Bone marrow (tissue), 2 donors: Measurements from ENCODE around the gene HMCN1.
"Not testable (repeated sequence)": the region's sequence is repeated elsewhere in the genome, so short reads cannot be mapped to it uniquely, and the experiment has no call there.

Experiments
- DNase-seq, 2 donors: peaks; one replicate each; lab custom pipeline; 2025; lab: John Stamatoyannopoulos, UW

HMCN1 gene

GRCh38 chr1:185741551-185741950 is 7.4 kb downstream of the HMCN1 start:
- DNase-seq = no peak

DNA sequence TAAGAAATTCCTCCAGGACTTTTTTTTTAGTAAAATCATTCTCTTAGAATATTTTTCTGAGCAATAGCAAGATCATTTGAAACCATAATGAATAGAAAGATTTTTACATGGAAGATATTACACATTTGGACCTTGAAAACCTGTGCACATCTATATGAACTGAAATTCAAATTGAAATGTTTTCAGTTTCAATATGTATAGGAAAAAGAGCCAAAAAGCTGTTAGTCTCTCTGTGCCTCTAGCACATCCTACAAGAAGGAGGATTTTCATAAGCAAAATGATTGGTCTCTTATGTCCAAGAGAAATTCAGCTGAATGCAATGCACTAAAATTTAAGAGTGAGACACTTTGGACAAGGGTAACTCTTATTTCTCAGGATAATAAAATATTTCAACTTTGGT is 8.2 kb downstream of the HMCN1 start:
- DNase-seq = no peak

- no peak for DNase-seq
Observed at GRCh38 chr1:185745165-185745564, 11.0 kb downstream of the HMCN1 start.

DNA sequence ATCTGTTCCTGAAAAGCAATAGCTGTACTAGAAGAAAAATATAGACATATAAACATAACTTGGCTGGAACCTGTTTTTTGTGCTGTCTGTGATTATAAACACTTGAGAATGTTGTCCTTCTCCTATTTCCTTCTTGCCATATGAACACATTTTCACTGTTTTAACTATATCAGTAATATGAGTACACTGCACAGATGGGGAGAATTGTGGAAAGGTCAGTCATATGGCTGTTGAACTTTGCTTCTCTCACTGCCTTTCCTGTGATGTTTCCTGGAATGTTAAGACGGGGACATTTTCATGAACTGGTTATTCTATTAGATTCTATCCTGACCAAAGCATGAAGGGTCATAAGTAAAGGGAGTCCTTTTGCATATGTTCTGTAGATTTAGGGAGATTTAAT is 24.9 kb downstream of the HMCN1 start:
- DNase-seq = no peak

- no peak for DNase-seq
Observed at GRCh38 chr1:185761841-185762240, 27.6 kb downstream of the HMCN1 start.

DNA sequence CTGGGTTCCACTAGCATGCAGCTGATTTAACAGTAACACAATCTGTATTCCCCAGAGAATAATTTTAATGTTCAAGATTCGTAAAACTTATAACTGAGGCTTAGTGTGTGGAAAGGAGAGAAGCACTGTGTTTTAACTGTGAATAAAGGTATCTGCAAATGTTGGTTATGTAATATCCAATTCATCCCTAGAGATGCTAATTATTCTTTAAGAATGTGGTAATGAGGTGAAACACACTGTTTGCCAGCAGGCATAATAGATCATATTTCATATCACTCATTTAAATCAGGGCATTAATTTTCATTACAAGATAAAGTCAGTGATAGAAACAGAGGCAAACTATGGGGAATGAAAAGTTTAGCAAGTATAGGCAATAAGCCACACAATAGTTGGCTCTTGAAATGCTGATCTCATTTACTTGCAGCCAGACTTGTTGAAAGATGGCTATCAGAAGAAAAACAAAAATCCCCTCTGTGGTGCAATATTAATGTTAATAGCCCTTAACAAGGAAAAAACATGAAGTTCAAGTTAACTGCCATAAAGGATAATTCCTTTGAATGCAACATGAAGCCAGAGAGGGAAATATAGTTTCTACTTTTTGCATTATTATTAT is 33.4 kb downstream of the HMCN1 start:
- DNase-seq = no peak

- no peak for DNase-seq
Observed at GRCh38 chr1:185768371-185768770, 34.2 kb downstream of the HMCN1 start.

- DNase-seq = no peak
Observed at GRCh38 chr1:185769136-185769535, 34.9 kb downstream of the HMCN1 start.

GRCh38 chr1:185774394-185774793 is 40.2 kb downstream of the HMCN1 start:
- no peak for DNase-seq

GRCh38 chr1:185775501-185775900 is 41.3 kb downstream of the HMCN1 start:
- DNase-seq = no peak

GRCh38 chr1:185776522-185776921 is 42.3 kb downstream of the HMCN1 start:
- DNase-seq = no peak

DNA sequence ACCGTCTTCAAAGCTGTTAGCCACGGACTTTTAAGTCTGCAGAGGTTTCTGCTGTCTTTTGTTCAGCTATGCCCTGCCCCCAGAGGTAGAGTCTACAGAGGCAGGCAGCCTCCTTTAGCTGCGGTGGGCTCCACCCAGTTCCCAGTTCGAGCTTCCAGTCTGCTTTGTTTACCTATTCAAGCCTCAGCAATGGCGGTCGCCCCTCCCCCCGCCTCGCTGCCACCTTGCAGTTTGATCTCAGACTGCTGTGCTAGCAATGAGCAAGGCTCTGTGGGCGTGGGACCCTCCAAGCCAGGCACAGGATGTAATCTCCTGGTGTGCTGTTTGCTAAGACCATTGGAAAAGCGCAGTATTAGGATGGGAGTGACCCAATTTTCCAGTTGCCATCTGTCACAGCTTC is 49.7 kb downstream of the HMCN1 start:
- DNase-seq = not testable (repeated sequence)

DNA sequence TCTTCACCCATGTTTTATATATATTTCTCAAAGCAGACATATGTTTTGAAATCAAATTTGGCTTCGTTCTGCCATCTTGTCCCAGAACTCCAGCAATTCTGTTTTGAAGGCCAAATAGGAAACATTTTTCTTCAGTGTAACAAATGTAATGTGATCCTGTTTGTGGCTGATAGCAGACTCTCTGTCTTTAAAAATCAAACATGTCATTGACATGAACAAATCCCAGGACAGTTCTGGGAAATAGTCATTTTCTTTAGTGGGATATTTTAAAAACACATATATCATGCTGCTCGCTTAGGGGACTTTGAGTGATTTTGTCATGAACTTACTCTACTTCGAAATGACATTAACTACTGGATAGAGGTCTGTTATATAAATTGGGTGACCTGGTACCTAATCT is 51.4 kb downstream of the HMCN1 start:
- no peak for DNase-seq

DNA sequence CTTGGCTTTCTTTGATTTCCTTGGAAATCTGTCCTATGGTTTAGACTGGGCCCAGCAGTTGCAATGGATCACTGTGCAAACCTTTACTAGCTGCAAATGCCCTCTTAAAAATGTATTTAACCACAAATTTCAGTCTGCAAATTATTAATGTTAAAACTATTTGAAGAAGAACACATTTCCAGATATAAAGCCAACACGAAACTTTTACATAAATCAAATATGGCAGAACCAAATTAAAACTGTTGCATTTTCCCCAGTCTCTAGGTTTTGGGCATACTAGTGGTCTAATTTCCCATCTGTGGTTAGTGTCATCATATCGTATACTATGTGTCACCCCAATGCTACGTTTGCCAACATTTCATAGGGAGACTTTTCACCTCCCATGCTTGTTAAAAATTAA is 52.3 kb downstream of the HMCN1 start:
- DNase-seq = no peak

DNA sequence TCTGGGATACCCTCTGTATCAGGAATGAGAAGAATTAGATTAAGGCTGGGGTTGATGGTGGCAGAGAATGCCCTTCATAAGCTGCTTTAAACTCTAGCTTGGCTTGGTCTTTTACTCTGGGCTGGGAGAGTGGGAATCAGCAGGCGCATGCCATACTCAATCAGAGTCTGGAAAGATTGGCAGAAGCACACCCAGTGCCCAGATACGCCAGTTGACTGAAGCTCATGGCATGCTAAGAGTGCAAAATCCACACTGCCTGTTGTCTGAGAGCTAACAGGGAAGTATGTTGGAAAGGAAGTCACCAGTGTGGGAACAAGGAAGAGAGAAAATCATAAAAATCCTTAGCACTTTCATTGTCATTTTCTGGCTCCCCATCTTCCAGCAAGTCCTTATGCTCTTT is 53.0 kb downstream of the HMCN1 start:
- no peak for DNase-seq

DNA sequence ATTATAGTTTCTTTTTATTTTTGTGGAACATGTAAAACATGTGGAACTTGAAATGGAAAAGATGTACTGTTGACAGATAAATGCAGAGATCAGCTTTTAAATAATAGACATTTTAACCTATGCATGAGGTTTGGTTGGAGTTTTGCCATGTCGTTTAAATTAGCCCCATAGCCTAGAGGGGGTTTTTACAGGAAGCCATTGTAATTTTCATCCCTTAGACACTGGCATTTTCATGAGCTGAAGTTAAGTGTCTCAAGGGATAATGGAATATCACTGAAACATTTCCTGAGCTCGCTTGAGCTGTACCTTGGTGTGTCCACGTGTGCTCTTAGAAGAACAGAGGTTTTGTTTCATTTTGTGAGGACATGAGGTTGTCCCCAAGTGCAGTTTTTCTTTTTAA is 54.2 kb downstream of the HMCN1 start:
- no peak for DNase-seq

DNA sequence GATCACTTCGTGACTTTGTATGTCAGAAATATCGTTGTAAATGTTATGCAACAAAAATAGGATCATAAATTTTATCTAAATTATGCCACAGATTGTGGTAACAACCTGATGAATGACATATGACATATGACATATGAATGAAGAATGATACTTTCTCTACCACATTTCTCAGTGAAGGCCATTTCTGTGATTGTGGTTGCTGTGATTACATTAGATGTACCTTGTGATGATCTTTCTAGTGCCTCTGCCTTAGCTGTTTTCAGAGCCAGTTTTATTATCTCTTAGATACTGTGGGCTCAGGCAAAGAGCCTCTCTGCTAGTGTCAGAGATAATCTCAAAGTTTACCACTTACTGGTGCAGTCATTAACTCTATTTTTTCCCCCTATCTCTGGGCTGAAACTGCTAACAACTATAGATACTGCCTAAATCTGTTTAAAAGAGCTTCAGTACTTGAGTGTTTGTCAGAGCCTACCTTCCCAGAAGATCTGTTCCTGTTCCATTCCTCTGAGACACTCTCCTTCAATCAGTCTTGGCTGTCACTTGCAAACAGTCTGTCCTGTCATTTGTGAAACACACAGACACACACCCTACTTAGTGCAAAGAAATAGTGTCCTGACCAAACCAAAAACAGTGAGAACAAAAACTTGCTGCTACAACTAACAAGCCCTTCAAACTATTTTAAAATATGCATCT is 55.5 kb downstream of the HMCN1 start:
- no peak for DNase-seq

GRCh38 chr1:185790194-185790735 is 56.1 kb downstream of the HMCN1 start:
- DNase-seq = no peak

GRCh38 chr1:185792040-185792439 is 57.8 kb downstream of the HMCN1 start:
- DNase-seq = no peak

DNA sequence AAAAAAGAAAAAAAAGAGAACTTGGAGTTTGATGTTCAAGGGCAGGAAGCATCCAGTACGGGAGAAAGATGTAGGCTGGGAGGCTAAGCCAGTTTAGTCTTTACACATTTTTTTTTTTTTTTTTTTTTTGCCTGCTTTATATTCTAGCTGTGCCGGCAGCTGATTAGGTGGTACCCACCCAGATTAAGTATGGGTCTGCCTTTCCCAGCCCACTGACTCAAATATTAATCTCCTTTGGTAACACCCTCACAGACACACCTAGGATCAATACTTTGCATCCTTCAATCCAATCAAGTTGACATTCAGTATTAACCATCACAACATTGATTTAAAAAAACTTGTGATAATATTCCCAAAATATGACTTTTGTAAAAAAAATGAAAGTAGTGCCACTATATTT is 60.3 kb downstream of the HMCN1 start:
- not testable (repeated sequence) for DNase-seq

DNA sequence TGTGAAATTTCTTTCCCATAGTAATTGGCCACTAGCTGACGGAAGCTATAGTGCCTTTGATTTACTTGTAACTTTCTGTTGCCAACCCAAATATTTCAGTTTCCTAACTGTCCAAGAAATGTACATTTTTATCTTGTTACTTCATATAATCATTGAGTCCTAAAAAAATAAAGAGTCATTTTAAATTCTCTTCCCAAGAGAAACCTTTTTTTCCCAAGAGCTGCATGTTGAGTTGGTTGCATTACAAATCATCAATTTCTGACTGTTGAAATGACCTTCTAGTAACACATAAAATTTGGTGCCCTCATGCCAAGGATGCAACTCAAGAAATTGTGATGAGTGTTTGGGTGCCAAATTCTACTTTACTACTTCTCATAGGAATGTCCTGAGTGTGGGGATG is 61.0 kb downstream of the HMCN1 start:
- DNase-seq = no peak

GRCh38 chr1:185798505-185798904 is 64.3 kb downstream of the HMCN1 start:
- no peak for DNase-seq

DNA sequence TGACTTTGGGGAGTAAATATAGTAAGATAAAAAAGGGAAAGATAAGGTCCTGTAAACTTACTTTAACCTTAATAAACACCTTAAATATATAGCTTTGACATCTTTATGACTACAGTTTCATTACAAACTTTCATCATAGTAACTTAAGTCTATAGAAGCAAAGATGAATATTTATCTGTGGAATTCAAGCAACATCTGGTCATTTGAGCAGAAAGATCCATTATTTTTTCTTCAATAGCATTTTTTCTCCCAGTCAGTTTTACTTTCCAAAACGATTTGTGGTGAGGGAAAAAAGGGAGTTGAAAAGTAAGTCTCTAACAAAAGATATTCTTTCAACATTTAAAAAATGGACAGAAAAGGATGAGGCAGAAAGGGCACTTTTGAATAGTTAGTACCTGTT is 69.0 kb downstream of the HMCN1 start:
- DNase-seq = no peak

GRCh38 chr1:185804206-185804605 is 70.0 kb downstream of the HMCN1 start:
- DNase-seq = no peak
